Measurements from ENCODE around the gene CYTH2. TPM values are rescaled to one million over a fixed set of nuclear protein-coding genes. Genes with fewer than 3 reads are reported as not detected.

CYTH2 gene
- total RNA-seq, 1 donor from 2014 or later = 32.1 TPM

DNA sequence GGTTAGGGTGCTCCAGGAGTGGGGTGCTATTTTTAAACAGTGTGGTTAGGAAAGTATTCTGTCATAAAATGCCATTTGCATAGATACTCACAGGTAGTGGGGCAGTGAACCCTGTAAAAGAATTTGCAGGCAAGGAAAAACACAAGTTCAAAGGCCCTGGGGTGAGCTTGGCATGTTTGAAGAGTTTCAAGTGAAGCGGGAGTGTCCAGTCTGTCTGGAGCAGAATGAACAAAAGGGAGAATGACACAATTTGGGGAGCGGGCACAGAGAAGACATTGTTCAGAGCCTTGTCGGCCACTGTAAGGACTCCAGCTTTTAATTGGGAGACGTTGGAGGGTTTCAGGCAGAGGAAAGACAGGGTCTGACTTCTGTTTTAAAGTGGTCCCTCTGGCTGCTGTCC, 20.6 kb upstream of the CYTH2 start:
- Histone ChIP-seq H3K36me3 (peaks cover 66% of the 10 kb centered on the region), H3K4me1 (peaks cover 35% of the 10 kb centered on the region), H3K27ac (replicated peaks) (no peak overlapping the region), H3K27me3 (ENCODE audit: low read depth) (peaks cover 7% of the 10 kb centered on the region), H3K9me3 (replicated peaks) (no peaks in the 10 kb centered on the region), H3K4me3 (no peak overlapping the region)
- intact Hi-C loops (cut with micrococcal nuclease) = no loop called here
- TF ChIP-seq, protein P1, sequence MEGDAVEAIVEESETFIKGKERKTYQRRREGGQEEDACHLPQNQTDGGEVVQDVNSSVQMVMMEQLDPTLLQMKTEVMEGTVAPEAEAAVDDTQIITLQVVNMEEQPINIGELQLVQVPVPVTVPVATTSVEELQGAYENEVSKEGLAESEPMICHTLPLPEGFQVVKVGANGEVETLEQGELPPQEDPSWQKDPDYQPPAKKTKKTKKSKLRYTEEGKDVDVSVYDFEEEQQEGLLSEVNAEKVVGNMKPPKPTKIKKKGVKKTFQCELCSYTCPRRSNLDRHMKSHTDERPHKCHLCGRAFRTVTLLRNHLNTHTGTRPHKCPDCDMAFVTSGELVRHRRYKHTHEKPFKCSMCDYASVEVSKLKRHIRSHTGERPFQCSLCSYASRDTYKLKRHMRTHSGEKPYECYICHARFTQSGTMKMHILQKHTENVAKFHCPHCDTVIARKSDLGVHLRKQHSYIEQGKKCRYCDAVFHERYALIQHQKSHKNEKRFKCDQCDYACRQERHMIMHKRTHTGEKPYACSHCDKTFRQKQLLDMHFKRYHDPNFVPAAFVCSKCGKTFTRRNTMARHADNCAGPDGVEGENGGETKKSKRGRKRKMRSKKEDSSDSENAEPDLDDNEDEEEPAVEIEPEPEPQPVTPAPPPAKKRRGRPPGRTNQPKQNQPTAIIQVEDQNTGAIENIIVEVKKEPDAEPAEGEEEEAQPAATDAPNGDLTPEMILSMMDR (IDR thresholded peaks at IDR 0.05; ENCODE audit: borderline replicate concordance) = no peak
- DNase-seq = no peak

DNA sequence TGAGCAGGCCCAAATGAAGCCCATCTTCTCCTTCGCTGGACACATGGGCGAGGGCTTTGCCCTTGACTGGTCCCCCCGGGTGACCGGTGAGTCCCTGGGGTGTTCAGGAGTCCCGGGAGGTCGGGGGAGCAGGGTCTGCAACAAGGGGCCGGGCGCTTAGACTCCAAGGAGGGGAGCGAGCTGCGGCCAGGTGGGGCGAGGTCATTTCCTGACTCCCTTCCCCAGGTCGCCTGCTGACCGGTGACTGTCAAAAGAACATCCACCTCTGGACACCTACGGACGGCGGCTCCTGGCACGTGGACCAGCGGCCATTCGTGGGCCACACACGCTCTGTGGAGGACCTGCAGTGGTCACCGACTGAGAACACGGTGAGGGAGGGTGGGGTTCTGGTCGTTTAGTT, 18.7 kb upstream of the CYTH2 start:
- Histone ChIP-seq H3K36me3 (peaks cover 80% of the 10 kb centered on the region), H3K27ac (replicated peaks) (no peak overlapping the region), H3K9me3 (replicated peaks) (no peaks in the 10 kb centered on the region), H3K27me3 (ENCODE audit: low read depth) (no peaks in the 10 kb centered on the region), H3K4me3 (no peak overlapping the region), H3K4me1 (peaks cover 17% of the 10 kb centered on the region)
- DNase-seq = no peak
- TF ChIP-seq, protein P1 (IDR thresholded peaks at IDR 0.05; ENCODE audit: borderline replicate concordance) = no peak
- intact Hi-C loops (cut with micrococcal nuclease) = no loop called here

DNA sequence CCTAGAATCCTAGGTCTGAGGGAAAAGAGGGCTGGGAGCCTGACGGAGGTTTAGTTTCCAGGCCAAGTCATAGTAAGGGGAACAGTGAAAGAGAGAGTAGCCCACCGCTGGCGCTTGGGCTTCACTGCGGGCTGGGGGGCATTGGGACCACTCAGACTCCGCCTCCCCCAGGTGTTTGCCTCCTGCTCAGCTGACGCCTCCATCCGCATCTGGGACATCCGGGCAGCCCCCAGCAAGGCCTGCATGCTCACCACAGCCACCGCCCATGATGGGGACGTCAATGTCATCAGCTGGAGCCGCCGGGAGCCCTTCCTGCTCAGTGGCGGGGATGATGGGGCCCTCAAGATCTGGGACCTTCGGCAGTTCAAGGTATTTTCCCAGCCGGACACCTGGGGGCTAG, 18.3 kb upstream of the CYTH2 start:
- no peak for DNase-seq
- no peaks in the 10 kb centered on the region for H3K27me3 ChIP-seq (ENCODE audit: low read depth)
- H3K9me3 ChIP-seq (replicated peaks) = no peaks in the 10 kb centered on the region
- intact Hi-C loops (cut with micrococcal nuclease) = no loop called here
- peaks cover 15% of the 10 kb centered on the region for H3K4me1 ChIP-seq
- peaks cover 84% of the 10 kb centered on the region for H3K36me3 ChIP-seq
- no peak overlapping the region for H3K27ac ChIP-seq (replicated peaks)
- no peak overlapping the region for H3K4me3 ChIP-seq
- TF ChIP-seq, protein P1 (IDR thresholded peaks at IDR 0.05; ENCODE audit: borderline replicate concordance) = no peak

DNA sequence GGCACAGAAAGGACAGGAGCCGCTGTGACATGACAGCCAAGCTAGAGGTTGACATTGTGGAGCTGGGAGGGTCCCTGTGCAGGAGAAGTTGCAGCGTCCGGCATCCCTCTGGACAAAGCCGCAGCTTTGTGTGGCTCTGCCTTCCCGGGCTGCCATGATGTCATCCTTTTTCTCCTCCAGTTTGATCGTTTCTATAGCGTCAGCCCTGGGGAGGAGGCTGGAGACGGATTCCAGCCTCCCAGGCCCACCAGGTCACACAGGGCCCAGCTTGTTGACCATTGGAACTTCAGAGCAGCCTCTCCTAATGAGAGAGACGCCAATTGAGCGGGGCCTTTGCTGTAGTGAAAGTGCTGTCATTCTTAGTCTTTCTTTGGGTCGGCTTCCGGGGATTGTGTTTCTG, 17.5 kb upstream of the CYTH2 start:
- Histone ChIP-seq H3K36me3 (peaks cover 88% of the 10 kb centered on the region), H3K4me3 (no peak overlapping the region), H3K27me3 (ENCODE audit: low read depth) (no peaks in the 10 kb centered on the region), H3K4me1 (peaks cover 7% of the 10 kb centered on the region), H3K9me3 (replicated peaks) (no peaks in the 10 kb centered on the region), H3K27ac (replicated peaks) (no peak overlapping the region)
- no peak for DNase-seq
- TF ChIP-seq, protein P1 (IDR thresholded peaks at IDR 0.05; ENCODE audit: borderline replicate concordance) = no peak
- intact Hi-C loops (cut with micrococcal nuclease) = no loop called here

DNA sequence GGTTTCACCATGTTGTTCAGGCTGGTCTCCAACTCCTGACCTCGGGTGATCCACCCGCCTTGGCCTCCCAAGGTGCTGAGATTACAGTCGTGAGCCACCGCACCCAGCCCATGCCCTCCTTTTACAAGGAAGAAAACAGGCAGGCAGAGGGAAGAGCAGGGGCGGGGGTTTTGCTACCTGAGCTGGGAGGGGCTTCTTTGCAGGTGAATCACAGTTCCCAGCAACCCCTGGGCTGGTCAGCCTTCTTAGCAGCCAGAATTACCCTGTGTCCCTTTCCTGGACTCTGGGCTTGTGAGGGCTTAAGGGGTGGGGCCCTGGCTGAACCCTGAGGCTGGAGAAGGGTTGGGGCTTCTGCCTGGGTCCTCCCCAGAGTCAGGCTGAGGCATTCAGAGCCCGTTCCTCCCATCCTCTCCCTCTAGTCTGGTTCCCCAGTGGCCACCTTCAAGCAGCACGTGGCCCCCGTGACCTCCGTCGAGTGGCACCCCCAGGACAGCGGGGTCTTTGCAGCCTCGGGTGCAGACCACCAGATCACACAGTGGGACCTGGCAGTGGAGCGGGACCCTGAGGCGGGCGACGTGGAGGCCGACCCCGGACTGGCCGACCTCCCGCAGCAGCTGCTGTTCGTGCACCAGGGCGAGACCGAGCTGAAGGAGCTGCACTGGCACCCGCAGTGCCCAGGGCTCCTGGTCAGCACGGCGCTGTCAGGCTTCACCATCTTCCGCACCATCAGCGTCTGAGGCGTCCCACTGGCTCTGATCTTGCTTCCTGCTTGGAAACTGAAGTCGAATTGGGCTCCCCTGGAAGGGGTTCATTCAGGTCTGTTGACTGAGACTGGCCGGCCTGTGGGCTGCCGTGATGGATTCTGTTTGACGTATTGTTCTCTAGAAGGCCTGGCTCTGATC, 16.6 kb upstream of the CYTH2 start:
- peaks cover 81% of the 10 kb centered on the region for H3K36me3 ChIP-seq

More for the DNA sequence above, 16.6 kb upstream of the CYTH2 start:
- Histone ChIP-seq H3K9me3 (replicated peaks) (no peaks in the 10 kb centered on the region), H3K27me3 (ENCODE audit: low read depth) (no peaks in the 10 kb centered on the region), H3K4me1 (peaks cover 4% of the 10 kb centered on the region), H3K27ac (replicated peaks) (no peak overlapping the region), H3K4me3 (no peak overlapping the region)
- TF ChIP-seq, protein P1 (IDR thresholded peaks at IDR 0.05; ENCODE audit: borderline replicate concordance) = no peak
- no peak for DNase-seq
- intact Hi-C loops (cut with micrococcal nuclease) = no loop called here
